ENCODE results near the gene NBEAL2. TPM values are rescaled to one million over a fixed set of nuclear protein-coding genes. Genes with fewer than 3 reads are reported as not detected.
A peak's percentile ranks its signal among the peaks of the same experiment; 100 is the strongest.

Gene NBEAL2
- total RNA-seq, 1 donor from 2014 or later, result 115 TPM

DNA sequence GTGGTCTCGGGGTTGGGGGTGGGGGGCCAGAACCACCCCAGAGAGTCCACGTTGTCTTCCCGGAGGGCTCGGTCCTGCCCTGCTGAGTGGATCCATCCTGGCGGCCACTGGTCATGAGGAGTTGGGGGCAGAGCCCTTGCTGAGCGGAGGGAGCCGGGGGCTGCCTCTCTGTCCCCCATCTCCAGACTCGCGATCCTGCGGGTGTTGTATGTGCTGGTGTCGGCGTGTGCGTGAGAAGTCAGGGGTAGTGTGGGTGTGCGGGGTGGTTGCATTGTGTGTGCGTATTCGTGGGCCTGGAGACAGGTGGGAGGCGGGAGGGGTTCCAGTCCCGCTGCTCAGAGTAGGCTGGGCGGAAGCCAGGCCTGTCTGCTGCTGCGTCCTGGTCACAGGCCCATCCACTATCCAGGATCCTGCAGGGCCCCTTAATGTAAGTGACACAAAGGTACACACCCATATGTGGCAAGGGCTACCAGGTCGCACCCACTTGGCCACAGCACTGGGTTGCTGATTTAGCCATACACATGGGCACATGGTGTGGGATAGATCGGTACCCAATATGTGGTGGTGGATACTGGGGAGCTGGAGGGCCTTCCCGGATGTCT, 30.7 kb downstream of the NBEAL2 start:
- Mint-ChIP-seq H3K27me3 (no peaks in the 10 kb centered on the region), H3K4me3 (peak overlapping the region; percentile 82), H3K4me1 (ENCODE audit: unreplicated experiment) (peaks cover 4% of the 10 kb centered on the region), H3K36me3 (peaks cover 5% of the 10 kb centered on the region), H3K27ac (peak overlapping the region; percentile 93), H3K9me3 (no peaks in the 10 kb centered on the region)
- peak; percentile 71 for DNase-seq (ENCODE audit: extremely low spot score, unreplicated experiment)
- no peak for TF ChIP-seq CTCF (conservative IDR thresholded peaks at IDR 0.05)

GRCh38 chr3:47010910-47011309, 31.4 kb downstream of the NBEAL2 start:
- Mint-ChIP-seq H3K4me1 (ENCODE audit: unreplicated experiment) (peaks cover 4% of the 10 kb centered on the region), H3K27me3 (no peaks in the 10 kb centered on the region), H3K36me3 (peaks cover 7% of the 10 kb centered on the region), H3K4me3 (peak overlapping the region; percentile 82), H3K27ac (peak overlapping the region; percentile 93), H3K9me3 (no peaks in the 10 kb centered on the region)
- DNase-seq (ENCODE audit: extremely low spot score, unreplicated experiment), result no peak
- no peak for TF ChIP-seq CTCF (conservative IDR thresholded peaks at IDR 0.05)

DNA sequence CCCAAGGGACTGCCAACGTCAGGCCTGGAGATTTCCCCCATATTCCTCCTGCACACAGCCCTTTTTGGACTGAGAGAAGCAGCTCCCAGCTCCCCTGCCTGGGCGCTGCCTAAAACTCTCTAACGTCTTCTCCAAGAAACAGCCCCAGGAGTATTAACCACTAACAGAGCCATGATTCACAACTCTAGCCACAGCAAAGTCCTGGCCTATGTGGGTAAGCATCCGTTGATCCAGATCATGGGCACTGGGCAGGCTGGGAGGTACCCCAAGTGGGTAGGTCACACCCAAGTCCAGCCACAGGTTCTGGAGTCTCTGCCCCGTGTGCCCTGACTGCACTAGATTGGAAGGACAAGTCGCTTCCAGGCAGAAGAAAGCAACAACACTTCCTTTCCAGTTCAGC, 31.9 kb downstream of the NBEAL2 start:
- Mint-ChIP-seq H3K27me3 (no peaks in the 10 kb centered on the region), H3K9me3 (no peaks in the 10 kb centered on the region), H3K36me3 (peaks cover 12% of the 10 kb centered on the region), H3K27ac (peak overlapping the region; percentile 59), H3K4me1 (ENCODE audit: unreplicated experiment) (peaks cover 4% of the 10 kb centered on the region), H3K4me3 (no peak overlapping the region)
- no peak for TF ChIP-seq CTCF (conservative IDR thresholded peaks at IDR 0.05)
- no peak for DNase-seq (ENCODE audit: extremely low spot score, unreplicated experiment)

DNA sequence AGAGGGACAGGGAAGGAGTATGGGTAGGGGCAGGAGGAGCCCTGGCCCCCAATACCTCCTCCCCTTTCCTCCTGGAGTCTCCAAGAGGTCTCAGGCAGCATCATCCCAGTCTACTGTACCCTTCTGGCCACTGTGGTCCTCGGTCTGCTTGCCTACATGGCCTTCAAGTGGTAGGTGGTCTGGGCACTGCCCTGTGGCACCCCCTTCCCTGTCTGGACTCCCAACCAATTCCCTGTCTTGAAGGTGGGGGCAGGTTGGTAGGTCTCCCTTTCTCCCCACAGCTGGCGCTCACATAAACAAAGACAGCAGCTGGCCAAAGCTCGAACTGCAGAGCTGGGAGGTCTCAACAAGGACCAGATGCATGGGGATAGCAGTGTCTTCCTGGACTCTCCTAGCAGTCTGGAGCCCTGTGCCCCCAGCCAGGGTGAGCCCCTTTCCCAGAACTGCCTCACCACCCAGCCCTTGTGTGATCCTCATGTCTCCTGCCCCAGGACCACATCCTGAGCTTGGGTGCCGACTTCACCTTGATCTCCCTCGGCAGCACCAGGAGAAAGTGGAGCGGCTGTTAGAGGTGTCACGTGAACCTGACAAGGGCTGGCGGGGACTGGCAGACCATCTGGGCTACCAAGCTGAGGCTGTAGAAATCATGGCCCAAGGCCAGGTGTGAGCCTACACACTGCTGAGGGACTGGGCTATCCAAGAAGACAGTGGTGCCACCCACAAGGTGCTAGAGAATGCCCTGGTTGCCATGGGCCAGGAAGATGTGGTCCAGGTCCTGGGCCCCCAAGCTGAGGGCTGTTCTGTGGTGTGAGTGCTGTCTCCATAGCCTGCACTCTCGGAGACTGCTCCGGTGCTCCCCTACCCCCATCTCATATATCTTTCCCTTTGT, 33.1 kb downstream of the NBEAL2 start:
- Mint-ChIP-seq H3K4me1 (ENCODE audit: unreplicated experiment) (peaks cover 4% of the 10 kb centered on the region), H3K27ac (peak overlapping the region; percentile 50), H3K9me3 (no peaks in the 10 kb centered on the region), H3K36me3 (peaks cover 17% of the 10 kb centered on the region), H3K4me3 (no peak overlapping the region), H3K27me3 (no peaks in the 10 kb centered on the region)
- DNase-seq (ENCODE audit: extremely low spot score, unreplicated experiment), result no peak
- no peak for TF ChIP-seq CTCF (conservative IDR thresholded peaks at IDR 0.05)

GRCh38 chr3:47013231-47013630, 33.8 kb downstream of the NBEAL2 start:
- Mint-ChIP-seq H3K27ac (peak overlapping the region; percentile 44), H3K9me3 (no peaks in the 10 kb centered on the region), H3K4me3 (no peak overlapping the region), H3K27me3 (no peaks in the 10 kb centered on the region), H3K4me1 (ENCODE audit: unreplicated experiment) (peaks cover 4% of the 10 kb centered on the region), H3K36me3 (peaks cover 17% of the 10 kb centered on the region)
- DNase-seq (ENCODE audit: extremely low spot score, unreplicated experiment), result no peak
- TF ChIP-seq CTCF (conservative IDR thresholded peaks at IDR 0.05), result no peak
